Measurements from ENCODE around the gene PPM1J.

Gene PPM1J

GRCh38 chr1:112716133-112716720 is 1.1 kb upstream of the PPM1J start:
- peak; percentile 93 for DNase-seq (ENCODE audit: insufficient read length, low spot score)
- no peak for TF ChIP-seq POLR2A (IDR thresholded peaks at IDR 0.05; ENCODE audit: low read depth, low read length)
- FAIRE-seq = peak; percentile 87

- DNase-seq (ENCODE audit: insufficient read length, low spot score) = no peak
- no peak for FAIRE-seq
- no peak for TF ChIP-seq POLR2A (IDR thresholded peaks at IDR 0.05; ENCODE audit: low read depth, low read length)
Observed at GRCh38 chr1:112714313-112715263, 544 bp downstream of the PPM1J start.

DNA sequence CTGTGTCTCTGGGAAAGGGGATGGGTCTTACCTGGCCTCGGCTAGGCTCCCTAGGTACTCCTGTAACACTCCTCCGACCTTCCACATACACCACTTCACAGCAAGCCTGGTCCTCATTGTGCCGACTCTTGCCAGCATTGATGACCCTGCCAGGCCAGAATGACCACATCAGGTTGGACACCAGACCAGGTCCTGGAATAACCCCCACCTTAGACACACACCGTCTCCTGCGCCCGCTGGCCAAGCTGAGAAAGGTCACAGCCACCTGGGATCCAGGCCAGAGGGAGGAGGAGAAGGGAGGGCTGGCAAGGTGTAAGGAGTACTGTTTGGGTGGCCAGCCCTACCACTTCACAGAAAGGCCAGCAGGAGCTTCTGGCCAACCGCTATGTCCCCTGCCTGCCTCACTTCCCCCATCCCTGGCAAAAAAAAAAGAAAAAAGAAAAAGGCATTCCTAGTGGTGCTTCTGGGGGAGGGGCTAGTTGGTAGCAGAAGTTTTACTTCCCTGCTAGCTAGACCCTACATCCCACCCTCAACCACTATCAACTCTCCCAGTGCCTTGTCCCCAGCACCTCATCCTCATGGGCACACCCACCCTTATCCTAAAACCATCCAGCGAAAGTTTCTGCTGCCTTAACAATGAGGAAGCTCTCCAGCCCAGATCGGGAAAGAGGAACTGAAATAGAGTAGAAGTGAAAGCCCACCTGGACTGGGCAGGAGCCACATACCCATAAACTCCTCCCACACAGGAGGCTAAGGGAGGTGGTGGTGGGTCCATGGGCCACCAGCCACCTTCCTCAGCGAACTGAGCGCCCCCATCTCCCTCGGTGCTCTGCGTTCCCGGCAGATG is 1.4 kb downstream of the PPM1J start:
- TF ChIP-seq POLR2A (IDR thresholded peaks at IDR 0.05; ENCODE audit: low read depth, low read length) = no peak
- FAIRE-seq (no peak), DNase-seq (ENCODE audit: insufficient read length, low spot score) (no peak)

DNA sequence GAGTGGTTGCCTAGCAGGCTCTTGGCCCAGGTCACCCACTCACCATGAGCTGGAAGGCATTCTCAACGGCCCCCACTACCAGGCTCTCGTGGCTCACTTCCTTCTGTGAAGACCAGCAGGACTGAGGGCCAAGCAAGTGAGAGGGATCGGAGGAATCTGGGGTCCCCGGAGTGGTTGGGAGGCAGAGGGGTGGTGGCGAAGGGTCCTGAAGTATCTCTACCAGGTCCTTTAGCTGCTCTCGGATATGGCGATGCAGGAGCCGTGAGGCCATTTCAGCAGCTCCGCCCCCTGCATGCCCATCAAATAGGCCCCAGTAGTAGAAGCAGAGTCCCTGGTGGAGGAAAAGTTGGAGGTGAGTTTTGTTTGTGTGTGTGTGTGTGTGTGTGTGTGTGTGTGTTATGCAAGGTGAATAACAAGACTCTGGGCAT is 2.4 kb downstream of the PPM1J start:
- DNase-seq (ENCODE audit: insufficient read length, low spot score) (no peak), FAIRE-seq (no peak)
- TF ChIP-seq POLR2A (IDR thresholded peaks at IDR 0.05; ENCODE audit: low read depth, low read length) = no peak

DNA sequence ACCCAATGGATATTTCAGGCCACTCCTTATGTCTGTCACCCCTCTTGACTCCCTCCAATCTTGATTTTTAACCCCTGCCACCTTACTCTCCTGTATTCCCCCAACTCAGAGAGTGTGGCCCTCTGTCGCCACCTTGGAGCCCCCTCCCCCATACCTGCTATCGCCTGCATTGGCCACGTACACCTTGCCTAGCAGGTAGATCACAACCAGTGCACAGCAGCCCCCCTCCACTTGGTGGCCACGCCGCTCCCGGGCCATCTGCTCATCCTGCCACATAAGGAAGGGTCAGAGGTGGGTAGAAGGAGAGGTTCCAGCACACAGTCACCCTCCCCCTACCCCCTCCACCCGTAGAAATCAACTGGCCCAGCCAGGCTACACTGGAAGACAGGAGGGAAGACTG is 2.9 kb downstream of the PPM1J start:
- no peak for DNase-seq (ENCODE audit: insufficient read length, low spot score)
- no peak for TF ChIP-seq POLR2A (IDR thresholded peaks at IDR 0.05; ENCODE audit: low read depth, low read length)
- FAIRE-seq = no peak

DNA sequence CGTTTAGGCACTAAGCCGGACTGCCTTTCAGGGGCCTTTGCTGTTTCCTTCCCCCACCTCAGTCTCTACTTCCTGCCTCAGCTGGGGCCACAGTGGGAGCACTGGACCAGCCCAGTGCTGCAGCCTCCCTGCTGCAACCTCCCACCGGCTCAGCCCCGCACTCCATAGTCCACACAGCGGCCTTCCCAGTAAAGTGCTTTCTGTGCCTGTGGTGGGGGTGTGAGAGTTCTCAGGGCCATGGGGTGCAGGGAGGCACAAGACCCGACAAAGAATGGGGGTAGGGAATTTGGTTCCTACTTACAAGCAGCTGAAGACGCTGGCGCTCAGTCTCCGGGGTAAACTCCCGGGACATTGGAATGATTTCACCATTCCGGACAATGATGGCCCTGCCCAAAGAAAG is 3.5 kb downstream of the PPM1J start:
- TF ChIP-seq POLR2A (IDR thresholded peaks at IDR 0.05; ENCODE audit: low read depth, low read length) = no peak
- FAIRE-seq = no peak
- DNase-seq (ENCODE audit: insufficient read length, low spot score) = no peak

- no peak for TF ChIP-seq POLR2A (IDR thresholded peaks at IDR 0.05; ENCODE audit: low read depth, low read length)
- no peak for FAIRE-seq
- DNase-seq (ENCODE audit: insufficient read length, low spot score) = no peak
Observed at GRCh38 chr1:112711041-112711440, 4.1 kb downstream of the PPM1J start.

- no peak for FAIRE-seq
- TF ChIP-seq POLR2A (IDR thresholded peaks at IDR 0.05; ENCODE audit: low read depth, low read length) = no peak
- no peak for DNase-seq (ENCODE audit: insufficient read length, low spot score)
Observed at GRCh38 chr1:112710586-112710985, 4.5 kb downstream of the PPM1J start.

- TF ChIP-seq POLR2A (IDR thresholded peaks at IDR 0.05; ENCODE audit: low read depth, low read length) = no peak
- FAIRE-seq = no peak
- no peak for DNase-seq (ENCODE audit: insufficient read length, low spot score)
Observed at GRCh38 chr1:112710159-112710558, 5.0 kb downstream of the PPM1J start.

DNA sequence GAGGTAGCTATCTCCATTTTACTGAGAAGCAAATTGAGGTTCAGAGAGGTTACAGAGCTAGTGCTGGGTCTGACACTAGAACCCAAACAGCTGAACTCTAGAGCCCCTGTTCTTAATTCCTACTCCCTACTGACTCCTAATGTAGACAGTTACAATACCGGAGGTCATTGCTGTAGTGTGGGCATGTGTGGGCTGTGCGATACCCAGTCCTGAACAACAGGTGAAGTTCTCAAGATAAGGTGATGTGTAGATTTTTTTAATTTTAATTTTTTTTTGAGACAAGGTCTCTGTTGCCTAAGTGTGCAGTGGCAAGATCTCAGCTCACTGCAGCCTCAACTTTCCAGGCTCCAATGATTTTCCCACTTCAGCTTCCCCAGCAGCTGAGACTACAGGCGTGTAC is 6.6 kb downstream of the PPM1J start:
- DNase-seq (ENCODE audit: insufficient read length, low spot score) (no peak), FAIRE-seq (no peak)
- TF ChIP-seq POLR2A (IDR thresholded peaks at IDR 0.05; ENCODE audit: low read depth, low read length) = no peak

DNA sequence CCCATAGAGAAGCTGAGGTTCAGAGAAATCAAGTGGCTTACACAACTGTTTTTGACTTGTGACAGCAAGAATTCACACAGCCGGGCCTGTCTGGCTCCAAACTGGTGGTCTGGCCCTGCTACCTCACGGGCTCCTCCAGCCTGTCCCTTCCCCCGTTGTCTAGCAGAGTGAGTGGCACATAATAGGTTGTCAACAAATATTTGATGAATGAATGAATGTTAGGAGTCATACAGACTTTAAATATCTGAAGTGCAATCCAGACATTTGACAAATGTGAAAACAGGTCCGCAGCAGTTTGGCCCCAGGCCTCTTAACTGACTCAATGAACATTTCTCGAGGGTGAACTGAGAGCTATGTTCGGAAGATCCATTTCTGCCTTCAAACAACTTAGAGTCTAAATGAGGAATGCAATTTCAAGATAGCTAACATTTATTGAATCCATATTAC is 7.1 kb downstream of the PPM1J start:
- no peak for TF ChIP-seq POLR2A (IDR thresholded peaks at IDR 0.05; ENCODE audit: low read depth, low read length)
- FAIRE-seq = no peak
- DNase-seq (ENCODE audit: insufficient read length, low spot score) = no peak

DNA sequence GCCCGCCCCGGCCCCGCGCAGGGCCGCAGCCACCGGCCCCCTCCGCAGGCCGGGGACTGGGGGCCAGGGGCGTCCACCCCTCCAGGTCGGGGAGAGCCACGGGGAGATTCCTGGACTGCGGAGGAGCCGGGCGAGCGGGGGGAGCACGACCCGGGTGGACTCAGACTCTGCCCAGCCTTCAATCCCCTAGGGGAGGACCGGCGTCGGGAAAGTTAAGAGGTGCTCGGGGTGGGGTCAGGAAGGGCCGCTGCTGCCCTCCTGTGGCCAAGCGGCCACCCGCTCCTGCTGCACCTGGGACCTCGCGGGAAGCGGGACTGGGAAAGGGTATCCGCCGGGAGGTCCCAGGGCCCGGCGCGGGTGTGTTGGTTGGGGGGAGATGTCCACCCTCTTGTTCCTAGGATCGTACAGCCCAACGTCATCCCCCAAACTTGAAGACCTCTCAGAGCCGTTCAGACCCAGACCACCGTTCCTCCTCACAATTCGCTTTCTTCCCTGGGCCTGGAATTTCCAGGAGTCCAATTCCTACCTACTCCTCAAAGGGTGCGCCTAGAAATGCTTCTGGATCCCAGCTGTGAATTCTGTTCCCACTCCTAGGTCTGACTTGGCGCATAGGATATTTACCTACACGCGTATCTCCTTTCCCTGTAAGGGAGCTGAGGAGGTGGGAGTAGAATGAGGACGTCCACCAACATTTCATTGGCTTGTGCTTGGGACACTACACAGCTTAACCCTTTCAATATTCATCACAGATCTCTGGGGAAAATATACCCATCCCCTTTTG is 7.7 kb downstream of the PPM1J start:
- DNase-seq (ENCODE audit: insufficient read length, low spot score) (peak; percentile 94), FAIRE-seq (no peak)
- TF ChIP-seq POLR2A (IDR thresholded peaks at IDR 0.05; ENCODE audit: low read depth, low read length) = no peak

- DNase-seq (ENCODE audit: insufficient read length, low spot score) = peak; percentile 69
- FAIRE-seq = no peak
- peak; percentile 78 for TF ChIP-seq POLR2A (IDR thresholded peaks at IDR 0.05; ENCODE audit: low read depth, low read length)
Observed at GRCh38 chr1:112706505-112707220, 8.5 kb downstream of the PPM1J start, which contains the start of gene RHOC. TSS of gene RHOC (minus strand) at chr1:112707127. CDS start at chr1:112703799, 3,328 bp downstream.
